AG04450 (cell line): ENCODE measurements around the gene TM4SF1. TPM values are rescaled to one million over a fixed set of nuclear protein-coding genes. Genes with fewer than 3 reads are reported as not detected.

ENCODE experiments used
- CTCF ChIA-PET: fragments of 300-600, 350-600 bp; formaldehyde crosslinking; extraction: SDS; loops from one replicate; lab custom pipeline; 2022; ENCODE audit warnings: antibody characterized with exemption, inconsistent platforms; lab: Charles Lee
- POLR2A ChIA-PET: fragments of 350-600 bp; formaldehyde crosslinking; extraction: SDS; loops from one replicate; lab custom pipeline; 2021; ENCODE audit warnings: antibody characterized with exemption, inconsistent platforms; lab: Yijun Ruan, JAX
- DNase-seq: peaks from one replicate; pipeline ENCODE4 v3.0.0-alpha.2; 2011; ENCODE audit warnings: low read depth, low spot score
- H3K27ac ChIP-seq: one replicate; pipeline ENCODE4 v1.5.1; 2012; ENCODE audit warnings: low read depth, low read length, control low read depth
- H3K27me3 ChIP-seq: one replicate; pipeline ENCODE4 v1.6.0; 2012; ENCODE audit warnings: low read length; ENCODE audit not compliant: control insufficient read depth, insufficient read depth
- H3K4me3 ChIP-seq: 2 replicates; pipeline ENCODE4 v1.5.1; 2011; ENCODE audit warnings: mild to moderate bottlenecking, low read depth, low read length, control low read depth
- H3K9me3 ChIP-seq: 2 replicates; pipeline ENCODE4 v1.5.1; 2012; ENCODE audit warnings: low read length; ENCODE audit not compliant: control insufficient read depth, insufficient read depth
- CTCF ChIP-seq: IDR thresholded peaks from 2 replicates; pipeline ENCODE4 v1.5.1; 2011; ENCODE audit warnings: low read depth, low read length, control low read depth, inconsistent platforms
- polyA plus RNA-seq: library from polyadenylated mRNA; depleted of rRNA; stranded (reverse); fragments of >200 nt; gene quantifications from 2 replicates; pipeline ENCODE4 v1.2.3, GENCODE V29; 2011

TM4SF1 gene
- polyA plus RNA-seq, 1 experiment: 260 TPM

GRCh38 chr3:149409351-149409750 is 31.9 kb upstream of the TM4SF1 start:
- POLR2A ChIA-PET: no interaction called here
- CTCF ChIA-PET: interaction anchor here (0.9 kb wide), 1 partner anchor 71 kb away, joined by 3 read pairs; no protein-coding TSS in a partner anchor
- Histone ChIP-seq H3K27me3 (no peaks in the 10 kb centered on the region), H3K9me3 (no peaks in the 10 kb centered on the region), H3K27ac (no peak overlapping the region), H3K4me3 (no peak overlapping the region)
- TF ChIP-seq CTCF: no peak
- no peak for DNase-seq

DNA sequence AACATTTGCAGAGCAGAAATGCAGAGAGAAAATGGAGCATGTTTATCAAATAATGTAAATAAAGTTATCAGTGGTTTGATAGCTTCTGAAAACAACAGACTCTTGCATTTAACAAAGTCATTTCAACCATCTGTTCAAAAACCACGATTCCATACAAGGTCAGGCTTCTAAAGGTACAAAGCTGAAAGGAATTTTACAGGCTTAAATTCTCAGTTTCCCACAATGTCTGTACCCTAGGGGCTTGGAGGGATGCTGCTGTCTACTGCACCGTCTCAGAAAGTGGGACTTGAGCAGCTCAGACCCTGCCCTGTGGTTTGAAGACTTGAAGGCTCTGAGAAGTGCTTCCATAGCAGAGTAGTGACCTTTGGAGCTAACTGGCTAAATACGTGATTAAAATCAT is 30.4 kb upstream of the TM4SF1 start:
- Histone ChIP-seq H3K4me3 (no peak overlapping the region), H3K9me3 (no peaks in the 10 kb centered on the region), H3K27ac (peak overlapping the region; percentile 68), H3K27me3 (no peaks in the 10 kb centered on the region)
- POLR2A ChIA-PET: interaction anchor here (1.0 kb wide), 1 partner anchor 250 kb away, joined by 3 read pairs; the partner anchor contains the start of gene WWTR1
- no peak for TF ChIP-seq CTCF
- no peak for DNase-seq
- CTCF ChIA-PET: interaction anchor here (0.5 kb wide), 1 partner anchor 399 kb away, joined by 3 read pairs; no protein-coding TSS in a partner anchor

DNA sequence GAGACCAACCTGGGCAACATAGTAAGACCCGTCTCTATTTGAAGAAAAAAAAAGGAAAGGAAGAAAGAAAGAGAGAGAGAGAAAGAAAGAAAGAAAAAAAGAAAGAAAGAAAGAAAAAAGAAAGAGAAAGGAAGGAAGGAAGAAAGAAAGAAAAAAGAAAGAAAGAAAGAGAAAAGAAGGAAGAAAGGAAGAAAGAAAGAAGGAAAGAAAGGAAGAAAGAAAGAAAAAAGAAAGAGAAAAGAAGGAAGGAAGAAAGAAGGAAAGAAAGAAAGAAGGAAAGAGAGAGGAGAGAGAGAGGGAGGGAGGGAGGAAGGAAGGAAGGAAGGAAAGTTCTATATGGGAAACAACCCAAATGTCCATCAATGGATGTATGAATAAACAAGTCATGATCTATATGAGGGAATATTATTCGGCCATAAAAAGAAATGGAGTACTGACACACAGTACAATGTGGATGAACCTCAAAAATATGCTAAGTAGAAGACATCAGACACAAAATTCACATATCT is 28.8 kb upstream of the TM4SF1 start:
- ChIA-PET CTCF (no interaction called here), POLR2A (no interaction called here)

DNA sequence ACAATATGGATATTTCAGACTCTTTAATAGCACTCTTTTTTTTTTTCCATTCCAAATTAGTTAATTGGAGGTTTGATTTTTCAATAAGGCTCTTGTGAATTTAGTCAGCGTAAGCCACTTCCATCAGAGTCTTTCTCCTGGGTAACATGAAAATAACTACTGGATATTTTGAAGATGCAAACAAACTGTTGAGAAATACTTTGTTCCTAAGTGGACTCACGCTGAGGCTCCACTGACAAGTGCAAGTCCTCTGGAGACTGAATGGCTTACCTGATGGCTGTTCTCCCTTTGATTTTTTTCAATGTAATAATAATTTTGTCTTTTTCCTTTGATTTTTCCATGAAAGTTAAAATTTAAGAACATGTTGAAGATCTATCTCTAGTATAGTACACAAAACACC is 26.0 kb upstream of the TM4SF1 start:
- Histone ChIP-seq H3K9me3 (no peaks in the 10 kb centered on the region), H3K27ac (no peak overlapping the region), H3K4me3 (no peak overlapping the region), H3K27me3 (no peaks in the 10 kb centered on the region)
- no peak for TF ChIP-seq CTCF
- ChIA-PET POLR2A (no interaction called here), CTCF (no interaction called here)
- no peak for DNase-seq

More for the DNA sequence above, 28.8 kb upstream of the TM4SF1 start:
- no peak for TF ChIP-seq CTCF
- no peak overlapping the region for H3K4me3 ChIP-seq
- no peaks in the 10 kb centered on the region for H3K27me3 ChIP-seq
- no peak for DNase-seq
- H3K27ac ChIP-seq: no peak overlapping the region
- no peaks in the 10 kb centered on the region for H3K9me3 ChIP-seq

DNA sequence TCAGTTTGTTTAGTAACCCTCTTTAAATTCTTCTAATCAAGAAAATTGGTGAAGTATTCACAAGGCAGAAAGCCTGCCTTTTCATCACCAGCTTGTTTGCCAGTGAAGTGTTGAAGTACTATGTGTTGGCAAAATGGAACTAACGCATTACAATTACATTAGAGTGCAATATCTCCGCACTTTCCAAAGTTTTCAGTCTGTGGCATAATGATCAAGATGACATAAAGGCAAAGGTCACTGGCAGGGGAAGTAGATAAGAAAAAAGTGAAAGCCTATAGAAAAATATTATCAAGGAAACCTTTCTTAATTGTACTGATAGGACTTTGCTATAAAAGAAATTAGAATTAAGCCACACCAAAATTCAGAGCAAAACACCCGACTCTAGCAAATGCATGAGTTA is 25.0 kb upstream of the TM4SF1 start:
- no peaks in the 10 kb centered on the region for H3K27me3 ChIP-seq
- ChIA-PET POLR2A (interaction anchor here (1.3 kb wide), 1 partner anchor 255 kb away, joined by 4 read pairs; the partner anchor contains the start of gene WWTR1), CTCF (interaction anchor here (1.0 to 1.3 kb wide), 3 partner anchors 12 to 129 kb away, joined by 3 to 4 read pairs (median 4); no protein-coding TSS in a partner anchor)
- no peak overlapping the region for H3K4me3 ChIP-seq
- DNase-seq: no peak
- no peak for TF ChIP-seq CTCF
- no peaks in the 10 kb centered on the region for H3K9me3 ChIP-seq
- no peak overlapping the region for H3K27ac ChIP-seq
